Endothelial cell of umbilical vein (primary cell): ENCODE data around the gene SPATA1. TPM values are rescaled to one million over a fixed set of nuclear protein-coding genes. Genes with fewer than 3 reads are reported as not detected.

Experiments
- BruUV-seq: library from RNA; stranded (reverse); fragments of 400-500 nt; replicated peaks from 2 replicates; lab custom pipeline; 2021; lab: Mats Ljungman, UMichigan
- CTCF ChIA-PET: fragments of 300-600, 350-600 bp; sonication (Branson Sonifier 250); formaldehyde crosslinking; loops from one replicate; lab custom pipeline; 2021; ENCODE audit warnings: antibody characterized with exemption, inconsistent platforms; lab: Charles Lee
- POLR2A ChIA-PET: fragments of 300-600, 350-600 bp; sonication (Branson Sonifier 250); formaldehyde crosslinking; loops from one replicate; lab custom pipeline; 2021; ENCODE audit warnings: antibody characterized with exemption, inconsistent platforms; lab: Charles Lee
- DNase-seq: peaks from one replicate; pipeline ENCODE4 v3.0.0-alpha.2; 2011; ENCODE audit warnings: low read depth, low spot score
- FAIRE-seq: peaks from 2 replicates; lab custom pipeline; 2011; peaks lifted over from hg19 to GRCh38; lab: Jason Lieb, UNC
- H2AFZ ChIP-seq: 2 replicates; pipeline ENCODE4 v1.6.0; 2012; ENCODE audit warnings: low read depth, low read length, control low read depth, inconsistent platforms
- H3K27ac ChIP-seq: 2 replicates; pipeline ENCODE4 v1.5.1; 2011; ENCODE audit warnings: low read depth, mild to moderate bottlenecking, control low read depth, low read length, moderate library complexity; ENCODE audit not compliant: insufficient read depth
- H3K27me3 ChIP-seq, 2 experiments: 2 replicates each; pipeline versions ENCODE4 v1.6.0 to v1.6.1; 2011; ENCODE audit warnings: low read length in 2 of 2, mixed read lengths in 1 of 2; ENCODE audit not compliant: control insufficient read depth in 2 of 2, insufficient read depth in 2 of 2
- H3K36me3 ChIP-seq, 2 experiments: 2 replicates in 1 of 2; 3 replicates in 1 of 2; pipeline ENCODE4 v1.5.1; 2011; ENCODE audit warnings: low read length in 2 of 2, mild to moderate bottlenecking in 1 of 2, moderate library complexity in 1 of 2; ENCODE audit not compliant: control insufficient read depth in 2 of 2, insufficient read depth in 2 of 2; ENCODE audit errors: extremely low read depth in 1 of 2
- H3K4me1 ChIP-seq: 3 replicates; pipeline ENCODE4 v1.5.1; 2011; ENCODE audit warnings: mild to moderate bottlenecking, low read length; ENCODE audit not compliant: control insufficient read depth, insufficient read depth; ENCODE audit errors: extremely low read depth
- H3K4me2 ChIP-seq: 2 replicates; pipeline ENCODE4 v1.6.1; 2011; ENCODE audit warnings: low read length, control low read depth, mixed read lengths; ENCODE audit not compliant: insufficient read depth
- H3K4me3 ChIP-seq, 3 experiments: fragments of 200-600 bp in 1 of 3; sonication (generic), shearing (Covaris generic) in 1 of 3; replicated peaks in 1 of 3; 2 replicates each; pipeline ENCODE4 v1.5.1; 2011 to 2016; ENCODE audit warnings: control low read depth in 3 of 3, low read length in 3 of 3, mild to moderate bottlenecking in 2 of 3, inconsistent platforms in 1 of 3, low read depth in 1 of 3, moderate library complexity in 1 of 3; ENCODE audit not compliant: insufficient read depth in 1 of 3
- H3K79me2 ChIP-seq: 2 replicates; pipeline ENCODE4 v1.6.0; 2012; ENCODE audit warnings: low read length, inconsistent platforms; ENCODE audit not compliant: control insufficient read depth, insufficient read depth
- H3K9ac ChIP-seq: replicated peaks from 2 replicates; pipeline ENCODE3; 2011; ENCODE audit warnings: low read length, control low read depth; ENCODE audit not compliant: insufficient read depth; ENCODE audit errors: extremely low read depth
- H3K9me1 ChIP-seq: replicated peaks from 3 replicates; pipeline ENCODE4 v1.6.0; 2011; ENCODE audit warnings: mild to moderate bottlenecking, low read length; ENCODE audit not compliant: control insufficient read depth, insufficient read depth; ENCODE audit errors: extremely low read depth
- H3K9me3 ChIP-seq: replicated peaks from 2 replicates; pipeline ENCODE4 v1.5.1; 2012; ENCODE audit warnings: low read length, inconsistent platforms; ENCODE audit not compliant: control insufficient read depth, insufficient read depth
- H4K20me1 ChIP-seq: replicated peaks from 2 replicates; pipeline ENCODE3; 2011; ENCODE audit warnings: mild to moderate bottlenecking, low read length; ENCODE audit not compliant: control insufficient read depth, insufficient read depth; ENCODE audit errors: extremely low read depth
- CTCF ChIP-seq, 2 donors: IDR thresholded peaks; 1 replicate in 1 of 2; 2 replicates in 1 of 2; pipeline ENCODE4 v1.5.1; 2011; ENCODE audit warnings: low read length in 2 of 2, mild to moderate bottlenecking in 2 of 2, moderate library complexity in 2 of 2, control low read depth in 1 of 2, inconsistent platforms in 1 of 2, low read depth in 1 of 2; ENCODE audit not compliant: insufficient read depth in 1 of 2; ENCODE audit errors: extremely low read depth in 1 of 2
- EZH2 ChIP-seq: IDR thresholded peaks from 2 replicates; pipeline ENCODE4 v1.6.1; 2012; ENCODE audit warnings: borderline replicate concordance, low read depth, mild to moderate bottlenecking, moderate library complexity, low read length, inconsistent platforms; ENCODE audit not compliant: severe bottlenecking
- FOS ChIP-seq: IDR thresholded peaks from 2 replicates; pipeline ENCODE4 v1.6.1; 2011; ENCODE audit warnings: mild to moderate bottlenecking, low read length, moderate library complexity, borderline replicate concordance; ENCODE audit not compliant: insufficient read depth
- GATA2 ChIP-seq: IDR thresholded peaks from 2 replicates; pipeline ENCODE4 v1.7.0; 2011; ENCODE audit warnings: low read depth, mild to moderate bottlenecking, moderate library complexity, mixed read lengths, low read length; ENCODE audit not compliant: insufficient read length, insufficient read depth
- JUN ChIP-seq: IDR thresholded peaks from 2 replicates; pipeline ENCODE4 v1.6.1; 2011; ENCODE audit warnings: borderline replicate concordance, low read depth; ENCODE audit not compliant: insufficient read length, insufficient read depth
- MAX ChIP-seq: IDR thresholded peaks from 2 replicates; pipeline ENCODE4 v1.6.1; 2011; ENCODE audit not compliant: insufficient read depth, insufficient read length
- MYC ChIP-seq: IDR thresholded peaks from one replicate; pipeline ENCODE4 v1.6.1; 2011; ENCODE audit warnings: mild to moderate bottlenecking, low read depth, low read length
- POLR2A ChIP-seq: IDR thresholded peaks from 2 replicates; pipeline ENCODE4 v1.6.1; 2012; ENCODE audit warnings: low read depth, mild to moderate bottlenecking, control low read depth, low read length
- POLR2AphosphoS5 ChIP-seq: IDR thresholded peaks from 2 replicates; pipeline ENCODE4 v1.6.1; 2012; ENCODE audit warnings: low read depth, mild to moderate bottlenecking, control low read depth, low read length, moderate library complexity; ENCODE audit not compliant: insufficient read depth
- dilution Hi-C: fragments of 300-500 bp; cut with MboI; formaldehyde crosslinking; loops from one replicate; pipeline ENCODE4 v1.15.0; 2019; ENCODE audit warnings: low sequenced_read_pairs; ENCODE audit not compliant: extremely low pct_ligation_motif_present
- intact Hi-C: fragments of 100-400 bp; cut with micrococcal nuclease; formaldehyde crosslinking; loops from one replicate; pipeline ENCODE4 v1.10.0; 2022
- polyA plus RNA-seq, 4 experiments: library from polyadenylated mRNA; depleted of rRNA in 3 of 4; stranded (reverse) in 3 of 4; unstranded in 1 of 4; fragments of >200 nt; gene quantifications; 2 replicates each; pipeline versions ENCODE4 v1.2.1 to v1.2.3, GENCODE V29; 2011 to 2012; ENCODE audit warnings: missing spikeins in 1 of 4
- total RNA-seq: library from RNA; stranded (reverse); gene quantifications from 2 replicates; pipeline ENCODE4 v1.2.3, GENCODE V29; 2021

The SPATA1 gene
- total and polyA plus RNA-seq, 2 donors (not counting 3 experiments of a cell fraction or from before 2014, with no cell fraction given), result 1.7 to 1.8 TPM

- H3K9ac ChIP-seq, result no peak overlapping the region
- no peak overlapping the region for H3K27ac ChIP-seq
- H3K4me1 ChIP-seq, result no peaks in the 10 kb centered on the region
- ChIA-PET CTCF (interaction anchor here (0.9 to 1.5 kb wide), 4 partner anchors 9 to 324 kb away, joined by 3 to 7 read pairs (median 4); partner anchors contain the start of genes GNG5 and SPATA1), POLR2A (interaction anchor here (0.7 kb wide), 1 partner anchor 75 kb away, joined by 3 read pairs; no protein-coding TSS in a partner anchor)
- no peak overlapping the region for H3K4me2 ChIP-seq
- no peak overlapping the region for H3K4me3 ChIP-seq
- H3K79me2 ChIP-seq, result no peaks in the 10 kb centered on the region
- no TSS peak for BruUV-seq
- DNase-seq (peak; percentile 74), FAIRE-seq (no peak)
- peak overlapping the region; percentile 39 for H2AFZ ChIP-seq
- H3K27me3 ChIP-seq, result no peaks in the 10 kb centered on the region
- H3K36me3 ChIP-seq, result no peaks in the 10 kb centered on the region
- TF ChIP-seq FOS (no peak), JUN (no peak)
- dilution Hi-C loops (loop anchor here (25.0 kb wide), 1 partner anchor 174 kb away; no protein-coding TSS in a partner anchor), intact Hi-C loops (loop anchor here (10.0 kb wide), 1 partner anchor 663 kb away; the partner anchor contains the start of gene BCL10)
- H4K20me1 ChIP-seq, result no peaks in the 10 kb centered on the region
- H3K9me3 ChIP-seq, result no peaks in the 10 kb centered on the region
- no peaks in the 10 kb centered on the region for H3K9me1 ChIP-seq
Observed at GRCh38 chr1:84611796-84612195, 105.6 kb downstream of the SPATA1 start.

- DNase-seq (no peak), FAIRE-seq (no peak)
- Histone ChIP-seq H4K20me1 (no peaks in the 10 kb centered on the region), H3K79me2 (no peaks in the 10 kb centered on the region), H3K9me1 (no peaks in the 10 kb centered on the region), H3K27ac (no peak overlapping the region), H3K9ac (no peak overlapping the region), H3K36me3 (no peaks in the 10 kb centered on the region), H3K27me3 (no peaks in the 10 kb centered on the region), H2AFZ (no peak overlapping the region), H3K4me2 (no peak overlapping the region), H3K4me3 (no peak overlapping the region), H3K9me3 (no peaks in the 10 kb centered on the region), H3K4me1 (no peaks in the 10 kb centered on the region)
- ChIA-PET POLR2A (no interaction called here), CTCF (no interaction called here)
- BruUV-seq, result no TSS peak
- intact Hi-C loops (loop anchor here (10.0 kb wide), 1 partner anchor 662 kb away; the partner anchor contains the start of gene BCL10), dilution Hi-C loops (loop anchor here (25.0 kb wide), 1 partner anchor 176 kb away; no protein-coding TSS in a partner anchor)
- TF ChIP-seq JUN (no peak), GATA2 (no peak), MYC (no peak), POLR2A (no peak), POLR2AphosphoS5 (no peak), MAX (no peak), EZH2 (no peak), CTCF (IDR thresholded peaks at IDR 0.05; ENCODE audit: extremely low read depth in 1 of 2, insufficient read depth in 1 of 2, low read depth in 1 of 2, low read length in 2 of 2) (no peak), FOS (no peak)
Observed at GRCh38 chr1:84613026-84613425, 106.8 kb downstream of the SPATA1 start.
